ENCODE data around the gene GATAD2A. TPM values are rescaled to one million over a fixed set of nuclear protein-coding genes. Genes with fewer than 3 reads are reported as not detected.

GATAD2A gene
- total RNA-seq, 1 donor from 2014 or later = 102 TPM

- no peak overlapping the region for H3K4me3 Mint-ChIP-seq
- H3K4me1 Mint-ChIP-seq (ENCODE audit: unreplicated experiment) = peaks cover 24% of the 10 kb centered on the region
- no peaks in the 10 kb centered on the region for H3K9me3 Mint-ChIP-seq
- peaks cover 14% of the 10 kb centered on the region for H3K36me3 Mint-ChIP-seq
- H3K27me3 Mint-ChIP-seq = no peaks in the 10 kb centered on the region
- no peak for TF ChIP-seq CTCF (conservative IDR thresholded peaks at IDR 0.05)
- no peak overlapping the region for H3K27ac Mint-ChIP-seq
- no peak for DNase-seq (ENCODE audit: extremely low spot score, unreplicated experiment)
These were observed 12.3 kb downstream of the GATAD2A start for GRCh38 chr19:19417628-19418245.

GRCh38 chr19:19418555-19419260 lies 13.2 kb downstream of the GATAD2A start:
- Mint-ChIP-seq H3K4me1 (ENCODE audit: unreplicated experiment) (peaks cover 24% of the 10 kb centered on the region), H3K27ac (no peak overlapping the region), H3K36me3 (peaks cover 10% of the 10 kb centered on the region), H3K27me3 (no peaks in the 10 kb centered on the region), H3K9me3 (no peaks in the 10 kb centered on the region), H3K4me3 (no peak overlapping the region)
- DNase-seq (ENCODE audit: extremely low spot score, unreplicated experiment) = no peak
- no peak for TF ChIP-seq CTCF (conservative IDR thresholded peaks at IDR 0.05)

- no peak for DNase-seq (ENCODE audit: extremely low spot score, unreplicated experiment)
- Mint-ChIP-seq H3K4me3 (no peak overlapping the region), H3K9me3 (no peaks in the 10 kb centered on the region), H3K4me1 (ENCODE audit: unreplicated experiment) (peaks cover 24% of the 10 kb centered on the region), H3K27ac (no peak overlapping the region), H3K27me3 (no peaks in the 10 kb centered on the region), H3K36me3 (peaks cover 4% of the 10 kb centered on the region)
- TF ChIP-seq CTCF (conservative IDR thresholded peaks at IDR 0.05) = no peak
These were observed 15.3 kb downstream of the GATAD2A start for GRCh38 chr19:19420570-19421298.

DNA sequence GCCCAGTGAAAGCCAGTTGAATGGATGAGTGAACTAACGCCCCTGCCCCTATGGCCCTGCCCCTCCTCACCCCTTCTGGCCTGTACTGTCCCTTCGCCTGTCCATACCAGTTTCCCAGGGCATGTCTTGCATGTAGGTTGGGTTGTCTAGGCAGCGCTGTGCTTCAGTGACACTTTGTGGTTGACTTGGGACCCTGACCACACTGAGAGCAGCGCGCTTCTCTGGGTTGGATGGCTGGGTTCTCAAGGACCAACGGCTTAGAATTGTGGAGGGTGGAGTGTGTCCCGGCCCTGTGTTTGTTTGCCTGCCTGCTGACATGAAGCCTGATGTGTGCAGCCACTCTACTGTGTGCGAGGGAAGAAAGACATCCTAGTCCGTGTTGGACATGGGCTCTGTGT lies 15.8 kb downstream of the GATAD2A start:
- H3K27ac Mint-ChIP-seq = no peak overlapping the region
- DNase-seq (ENCODE audit: extremely low spot score, unreplicated experiment) = no peak

GRCh38 chr19:19422156-19422555 lies 16.7 kb downstream of the GATAD2A start:
- no peak overlapping the region for H3K27ac Mint-ChIP-seq
- H3K36me3 Mint-ChIP-seq = peaks cover 4% of the 10 kb centered on the region
- H3K9me3 Mint-ChIP-seq = no peaks in the 10 kb centered on the region
- H3K4me1 Mint-ChIP-seq (ENCODE audit: unreplicated experiment) = peaks cover 29% of the 10 kb centered on the region
- H3K27me3 Mint-ChIP-seq = no peaks in the 10 kb centered on the region
- no peak for TF ChIP-seq CTCF (conservative IDR thresholded peaks at IDR 0.05)
- no peak overlapping the region for H3K4me3 Mint-ChIP-seq
- DNase-seq (ENCODE audit: extremely low spot score, unreplicated experiment) = no peak

More for the DNA sequence above, 15.8 kb downstream of the GATAD2A start:
- no peak for TF ChIP-seq CTCF (conservative IDR thresholded peaks at IDR 0.05)
- Mint-ChIP-seq H3K9me3 (no peaks in the 10 kb centered on the region), H3K4me1 (ENCODE audit: unreplicated experiment) (peaks cover 24% of the 10 kb centered on the region), H3K4me3 (no peak overlapping the region), H3K27me3 (no peaks in the 10 kb centered on the region), H3K36me3 (no peaks in the 10 kb centered on the region)

Measured in type B pancreatic cell (in vitro differentiated cells).